ENCODE results near the gene PPP1R12C.

PPP1R12C gene

GRCh38 chr19:55116859-55117662 is at the start of gene PPP1R12C:
TSS of gene PPP1R12C (minus strand) at chr19:55117637. CDS start at chr19:55117543, 94 bp downstream.
- ATAC-seq, result peak; percentile 10
- TF ChIP-seq OSR1 (CRISPR knock-in tag; IDR thresholded peaks at IDR 0.05), result no peak
- TF ChIP-seq ZC3H10 (CRISPR knock-in tag; IDR thresholded peaks at IDR 0.05), result no peak
- TF ChIP-seq CSDC2 (CRISPR knock-in tag; IDR thresholded peaks at IDR 0.05), result no peak
- no peak for TF ChIP-seq ZNF70 (CRISPR knock-in tag; IDR thresholded peaks at IDR 0.05)
- TF ChIP-seq PATZ1 (CRISPR knock-in tag; IDR thresholded peaks at IDR 0.05; ENCODE audit: borderline replicate concordance), result no peak
- TF ChIP-seq CSRNP3 (CRISPR knock-in tag; IDR thresholded peaks at IDR 0.05), result no peak
- no peak for TF ChIP-seq ZFP3 (CRISPR knock-in tag; IDR thresholded peaks at IDR 0.05)
- TF ChIP-seq SNAI2 (CRISPR knock-in tag; IDR thresholded peaks at IDR 0.05), result no peak
- TF ChIP-seq GLIS3 (CRISPR knock-in tag; IDR thresholded peaks at IDR 0.05), result no peak
- TF ChIP-seq PPARA (CRISPR knock-in tag; IDR thresholded peaks at IDR 0.05; ENCODE audit: borderline replicate concordance), result no peak
- no peak for TF ChIP-seq RARB (CRISPR knock-in tag; IDR thresholded peaks at IDR 0.05)
- no peak for TF ChIP-seq CREB5 (CRISPR knock-in tag; IDR thresholded peaks at IDR 0.05; ENCODE audit: low read depth)
- no peak for TF ChIP-seq POU6F1 (CRISPR knock-in tag; IDR thresholded peaks at IDR 0.05; ENCODE audit: borderline replicate concordance, low read depth)
- no peak for TF ChIP-seq TCF4 (CRISPR knock-in tag; IDR thresholded peaks at IDR 0.05; ENCODE audit: borderline replicate concordance)
- no peak for TF ChIP-seq TOX (CRISPR knock-in tag; IDR thresholded peaks at IDR 0.05; ENCODE audit: borderline replicate concordance)

- peak; percentile 98 for ATAC-seq
Measured at GRCh38 chr19:55166530-55167268, 49.3 kb upstream of the PPP1R12C start, which contains the start of gene DNAAF3. TSS of gene DNAAF3 (minus strand) at chr19:55166613. CDS start at chr19:55166413, 200 bp downstream.

More at GRCh38 chr19:55166530-55167268, 49.3 kb upstream of the PPP1R12C start, which contains the start of gene DNAAF3:
- no peak for TF ChIP-seq ZNF565 (CRISPR knock-in tag; conservative IDR thresholded peaks at IDR 0.05; ENCODE audit: low read depth)
- no peak for TF ChIP-seq ZNF70 (CRISPR knock-in tag; IDR thresholded peaks at IDR 0.05)
- TF ChIP-seq ISL1 (CRISPR knock-in tag; IDR thresholded peaks at IDR 0.05), result no peak
- no peak for TF ChIP-seq ZFP30 (CRISPR knock-in tag; IDR thresholded peaks at IDR 0.05)
- TF ChIP-seq ARNTL (CRISPR knock-in tag; IDR thresholded peaks at IDR 0.05; ENCODE audit: borderline replicate concordance, low read depth), result no peak
- no peak for TF ChIP-seq PATZ1 (CRISPR knock-in tag; IDR thresholded peaks at IDR 0.05; ENCODE audit: borderline replicate concordance)
- TF ChIP-seq ZC3H10 (CRISPR knock-in tag; IDR thresholded peaks at IDR 0.05), result no peak
- TF ChIP-seq TOX (CRISPR knock-in tag; IDR thresholded peaks at IDR 0.05; ENCODE audit: borderline replicate concordance), result no peak
- no peak for TF ChIP-seq GLIS3 (CRISPR knock-in tag; IDR thresholded peaks at IDR 0.05)
- TF ChIP-seq OSR1 (CRISPR knock-in tag; IDR thresholded peaks at IDR 0.05), result no peak
- no peak for TF ChIP-seq TCF4 (CRISPR knock-in tag; IDR thresholded peaks at IDR 0.05; ENCODE audit: borderline replicate concordance)
- TF ChIP-seq ZFP3 (CRISPR knock-in tag; IDR thresholded peaks at IDR 0.05), result no peak
- TF ChIP-seq CREB5 (CRISPR knock-in tag; IDR thresholded peaks at IDR 0.05; ENCODE audit: low read depth), result no peak
- no peak for TF ChIP-seq TSHZ2 (CRISPR knock-in tag; IDR thresholded peaks at IDR 0.05)
- TF ChIP-seq BACH2 (CRISPR knock-in tag; IDR thresholded peaks at IDR 0.05; ENCODE audit: borderline replicate concordance), result no peak
- no peak for TF ChIP-seq CSDC2 (CRISPR knock-in tag; IDR thresholded peaks at IDR 0.05)
- no peak for TF ChIP-seq RARB (CRISPR knock-in tag; IDR thresholded peaks at IDR 0.05)
- no peak for TF ChIP-seq SNAI2 (CRISPR knock-in tag; IDR thresholded peaks at IDR 0.05)
